GM10847 (cell line): ENCODE data around the gene APBA2.

Experiments used
- POLR2A ChIP-seq: IDR thresholded peaks from 2 replicates; pipeline ENCODE4 v1.6.1; 2011; ENCODE audit not compliant: insufficient read length; ENCODE audit errors: extremely low read depth

Gene APBA2

DNA sequence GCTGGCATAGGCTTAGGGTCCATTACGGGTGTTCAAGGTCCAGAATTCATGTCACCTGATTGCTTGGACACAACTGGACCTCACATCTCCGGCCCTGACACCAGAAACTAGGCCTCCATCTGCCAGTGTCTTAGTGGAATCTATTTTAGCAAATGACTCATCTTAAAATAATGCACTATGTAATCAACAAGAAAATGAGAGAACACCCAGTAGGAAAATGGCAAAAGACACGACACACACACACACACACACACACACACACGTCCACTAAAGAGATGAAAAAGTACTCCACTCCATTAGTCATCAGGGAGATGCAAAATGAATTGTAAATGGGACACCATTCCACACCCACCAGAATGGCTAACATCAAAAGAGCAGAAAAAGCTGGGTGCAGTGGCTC is 11.2 kb downstream of the APBA2 start:
- TF ChIP-seq POLR2A, result no peak

DNA sequence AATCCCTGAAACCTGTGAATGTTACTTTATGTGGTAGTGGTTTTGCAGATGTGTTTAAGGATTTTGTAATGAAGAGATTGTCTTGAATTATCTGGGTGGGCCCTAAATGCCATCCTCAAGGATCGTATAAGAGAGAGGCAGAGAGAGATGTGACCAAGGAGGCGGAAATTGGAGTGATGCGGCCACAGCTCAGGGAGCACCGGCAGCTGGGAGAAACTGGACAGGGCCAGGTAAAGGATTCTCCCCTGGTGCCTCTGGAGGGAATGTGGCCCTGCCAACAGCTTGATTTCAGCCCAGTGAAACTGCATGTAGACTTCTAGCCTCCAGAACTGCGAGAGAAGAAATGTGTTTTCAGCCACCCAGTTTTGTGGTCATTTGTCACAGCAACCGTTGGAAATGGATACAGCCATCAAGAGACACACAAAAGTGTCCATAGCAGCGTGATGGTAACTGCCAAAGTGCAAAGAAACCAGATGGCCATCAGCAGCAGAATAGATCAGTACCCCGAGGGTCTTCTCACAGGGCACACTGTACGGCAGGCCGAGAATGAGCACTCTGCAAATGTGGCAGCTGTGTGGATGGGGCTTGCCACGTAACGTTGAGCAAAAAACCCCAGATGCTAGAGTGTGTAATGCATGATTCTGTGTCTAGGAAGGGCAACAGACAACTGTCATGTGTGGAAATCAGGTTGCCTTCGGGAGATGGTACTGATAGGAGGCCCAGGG is 12.2 kb downstream of the APBA2 start:
- no peak for TF ChIP-seq POLR2A

DNA sequence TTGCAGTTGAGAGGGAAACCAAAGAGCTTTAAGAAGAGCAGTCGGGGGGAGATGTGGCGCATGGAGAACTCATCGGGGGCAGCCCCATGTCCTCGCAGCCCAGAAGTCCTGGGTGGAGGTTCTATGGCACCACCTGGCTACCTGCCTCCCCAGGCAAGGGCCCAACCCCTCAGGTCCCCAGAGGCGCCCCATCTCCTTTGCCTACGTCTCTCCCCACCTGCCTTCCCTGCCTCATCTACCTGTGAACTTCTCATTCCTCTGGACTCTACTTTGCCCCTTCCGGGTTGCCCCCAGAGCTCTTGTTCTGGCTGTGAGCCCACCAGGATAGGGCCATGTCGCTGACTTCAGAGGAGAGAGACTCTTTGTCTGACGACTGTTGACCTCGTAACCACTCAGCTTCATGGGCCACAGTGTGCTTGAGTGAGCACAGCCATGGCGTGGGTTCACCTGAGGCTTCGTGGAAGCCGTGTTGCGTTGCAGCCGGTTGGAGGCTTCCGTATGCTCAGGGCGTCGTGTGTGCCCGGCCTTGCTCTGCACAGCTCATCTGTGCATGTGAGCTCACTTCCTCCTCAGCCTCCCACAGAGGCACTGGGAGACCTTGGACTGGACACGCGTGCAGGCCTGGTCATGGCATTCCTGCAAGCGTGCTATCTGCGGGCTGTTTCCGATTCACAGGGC is 13.4 kb downstream of the APBA2 start:
- no peak for TF ChIP-seq POLR2A

DNA sequence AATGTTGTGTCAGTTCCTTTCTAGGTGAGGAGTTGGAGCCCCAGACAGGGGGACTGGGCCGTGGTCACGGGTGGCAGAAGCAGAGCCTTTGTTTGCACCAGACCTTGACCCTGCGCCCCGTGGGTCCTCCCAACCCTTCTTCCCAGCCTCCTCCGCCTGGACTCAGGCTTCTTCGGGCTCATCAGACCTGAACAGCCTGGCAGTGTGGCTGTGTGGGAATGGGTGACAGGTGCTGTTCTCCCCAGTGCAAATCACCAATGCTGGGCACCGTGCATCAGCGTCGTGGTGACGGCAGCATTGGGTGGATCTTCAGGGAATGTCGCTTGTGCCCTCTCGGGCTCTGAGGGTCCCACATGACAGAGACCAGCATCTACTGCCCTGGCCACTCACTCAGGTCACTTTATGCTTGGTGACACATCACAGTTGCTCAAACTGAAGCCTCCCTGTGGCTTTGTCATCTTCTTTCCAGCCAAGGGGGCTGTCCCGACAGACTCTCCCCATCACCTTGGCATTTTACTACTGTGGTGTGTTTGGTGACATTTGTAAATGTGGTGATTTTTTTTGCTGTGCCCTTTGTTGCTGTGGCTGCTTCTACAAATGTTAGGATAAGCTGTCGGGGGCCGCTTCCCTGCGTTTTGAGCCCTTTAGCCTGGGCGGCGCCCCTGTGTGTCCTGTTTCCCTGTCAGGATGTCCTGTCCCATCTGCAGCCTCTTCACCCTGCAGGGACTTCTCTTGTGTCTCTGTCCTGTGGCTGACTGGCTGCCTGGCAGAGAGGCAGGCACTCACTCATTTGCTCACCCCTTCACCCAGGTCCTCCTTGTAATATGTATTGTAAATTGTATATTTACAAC is 14.5 kb downstream of the APBA2 start:
- no peak for TF ChIP-seq POLR2A

DNA sequence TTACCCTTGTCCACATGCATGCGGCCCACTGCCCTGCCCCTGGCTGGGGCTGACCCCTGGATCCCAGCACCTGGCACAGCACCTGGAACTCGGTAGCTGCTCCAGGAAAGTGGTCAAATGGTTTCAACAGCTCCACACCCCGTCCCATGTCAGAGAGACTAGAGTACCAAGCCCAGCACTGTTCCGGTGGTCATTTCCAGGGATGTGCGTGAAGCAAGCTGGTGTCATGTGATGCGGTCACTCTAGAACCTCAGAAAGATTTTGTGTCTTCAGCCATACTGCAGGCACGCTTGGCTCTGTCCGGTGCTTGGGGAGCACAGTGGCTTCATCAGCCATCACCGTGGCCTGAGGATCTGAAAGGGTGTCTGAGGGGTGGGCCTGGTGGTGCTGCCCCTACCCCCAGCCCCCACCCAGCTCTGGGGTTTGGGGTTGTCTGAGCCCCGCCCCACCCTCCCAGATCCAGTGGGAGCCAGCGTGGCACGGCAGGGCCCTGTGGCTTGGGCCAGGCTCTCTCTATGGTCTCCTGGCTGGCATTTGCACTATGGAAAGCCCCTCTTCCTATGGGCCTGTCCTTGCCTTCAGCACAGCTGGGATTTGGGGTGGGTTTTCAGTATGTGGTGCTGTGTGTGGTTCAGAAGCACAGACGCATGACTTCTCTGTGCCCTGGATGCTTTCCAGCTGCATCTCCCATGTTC is 15.3 kb downstream of the APBA2 start:
- no peak for TF ChIP-seq POLR2A

DNA sequence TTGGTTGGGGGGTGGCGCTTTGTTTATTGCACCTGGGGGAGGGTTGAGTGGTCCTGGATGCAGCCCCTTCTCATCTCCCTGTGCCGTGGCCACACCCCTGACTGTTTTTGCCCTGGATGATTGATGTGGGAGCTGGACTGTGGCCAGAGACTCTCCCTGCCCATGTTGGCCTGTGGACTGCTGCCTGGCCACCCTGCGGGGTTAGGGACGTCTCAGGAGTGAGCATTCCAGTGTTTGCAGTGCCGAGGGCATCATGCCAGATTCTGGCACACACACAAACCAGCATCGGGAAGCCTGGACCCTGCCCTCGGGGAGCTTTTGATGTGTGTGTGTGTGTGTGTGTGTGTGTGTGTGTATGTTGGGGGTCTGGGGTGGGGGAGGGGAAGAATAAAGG is 15.8 kb downstream of the APBA2 start:
- TF ChIP-seq POLR2A, result no peak

DNA sequence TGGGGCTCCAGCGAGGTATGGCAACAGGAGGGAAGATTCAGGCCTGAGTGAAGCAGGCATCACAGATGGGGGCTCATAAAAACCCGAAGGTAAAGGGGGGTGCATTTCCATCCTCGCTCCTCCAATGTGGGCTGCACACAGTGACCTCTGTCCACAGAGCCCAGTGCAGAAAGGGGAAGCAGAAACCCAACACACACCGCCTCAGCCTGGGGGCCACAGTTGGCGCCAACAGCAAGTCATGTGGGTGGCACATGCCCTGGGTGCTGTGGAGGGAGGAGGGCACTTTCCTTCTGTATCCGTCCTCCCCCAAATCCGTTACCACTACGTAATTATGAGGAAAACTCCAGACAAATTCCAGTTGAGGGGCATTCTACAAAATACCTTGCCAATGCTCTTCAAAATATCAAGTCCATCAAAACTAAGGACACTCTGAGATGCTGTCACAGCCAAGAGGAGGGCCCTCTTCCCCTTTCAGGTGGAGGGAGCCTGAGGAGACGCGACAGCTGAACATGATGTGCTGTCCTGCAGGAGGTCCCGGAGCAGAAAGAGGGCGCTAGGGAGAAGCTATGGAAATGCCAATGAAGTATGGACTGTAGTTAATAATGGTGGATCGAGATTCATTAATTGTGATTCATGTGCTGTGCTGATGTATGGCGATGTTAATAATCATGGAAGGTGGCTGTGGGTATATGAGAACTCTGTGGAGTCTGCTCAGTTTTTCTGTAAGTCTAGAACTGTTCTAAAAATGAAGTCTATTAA is 16.4 kb downstream of the APBA2 start:
- no peak for TF ChIP-seq POLR2A

DNA sequence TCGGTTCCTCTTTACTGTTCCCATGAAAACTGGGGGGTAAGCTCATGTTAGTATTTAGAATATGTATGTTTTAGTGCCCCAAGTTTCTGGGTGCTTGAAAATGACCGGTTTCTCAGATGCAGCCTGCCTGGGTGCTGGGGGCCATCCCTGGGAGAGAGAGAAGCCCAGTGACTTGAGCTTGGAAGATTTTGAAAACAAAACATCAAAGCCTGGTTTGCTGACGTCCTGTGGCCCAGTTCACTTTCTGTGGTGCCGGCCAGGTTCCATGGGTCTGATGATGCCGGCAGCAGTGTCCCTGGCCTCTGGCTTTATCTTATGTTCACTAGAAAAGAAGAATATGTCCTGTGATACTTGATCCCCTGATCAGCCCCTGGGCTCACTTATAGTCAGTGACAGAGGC is 17.1 kb downstream of the APBA2 start:
- no peak for TF ChIP-seq POLR2A

DNA sequence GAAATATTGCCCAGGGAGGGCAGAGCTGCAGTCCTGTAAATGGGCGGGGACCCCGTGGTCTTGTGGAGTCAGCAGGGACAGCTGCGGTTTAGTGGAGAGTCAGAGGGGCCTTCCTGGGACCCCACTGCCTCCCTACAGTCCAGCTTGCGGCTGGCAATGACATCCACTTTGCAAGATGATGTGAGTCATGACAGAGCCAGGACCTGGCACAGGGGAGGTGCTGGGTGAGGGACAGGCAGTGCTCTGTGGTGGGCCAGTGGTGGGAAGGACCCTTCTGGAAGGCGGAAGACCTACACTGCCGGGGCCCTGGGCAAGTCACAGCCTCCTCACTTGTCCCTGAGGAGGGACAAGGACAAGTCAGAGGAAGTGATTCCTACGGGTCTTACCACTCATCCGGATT is 17.8 kb downstream of the APBA2 start:
- TF ChIP-seq POLR2A, result no peak

DNA sequence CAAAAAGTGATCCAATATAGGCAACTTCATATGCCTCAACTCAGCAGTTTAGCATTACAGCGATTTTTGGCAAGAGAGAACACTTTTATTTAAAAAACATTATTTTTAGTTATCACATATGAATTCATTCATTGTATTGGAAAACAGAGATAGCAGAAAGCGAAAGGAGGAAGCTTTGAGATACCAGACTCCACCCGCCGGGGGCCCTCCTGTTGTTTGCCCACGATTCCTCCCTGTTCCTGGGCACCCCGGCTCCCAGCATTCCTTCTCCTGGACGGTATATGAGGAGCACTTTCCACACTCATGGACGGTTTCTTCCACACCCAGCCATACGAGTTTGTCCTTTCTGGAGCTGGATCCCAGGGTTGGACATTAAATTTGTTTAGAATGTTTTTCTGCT is 18.2 kb downstream of the APBA2 start:
- no peak for TF ChIP-seq POLR2A

DNA sequence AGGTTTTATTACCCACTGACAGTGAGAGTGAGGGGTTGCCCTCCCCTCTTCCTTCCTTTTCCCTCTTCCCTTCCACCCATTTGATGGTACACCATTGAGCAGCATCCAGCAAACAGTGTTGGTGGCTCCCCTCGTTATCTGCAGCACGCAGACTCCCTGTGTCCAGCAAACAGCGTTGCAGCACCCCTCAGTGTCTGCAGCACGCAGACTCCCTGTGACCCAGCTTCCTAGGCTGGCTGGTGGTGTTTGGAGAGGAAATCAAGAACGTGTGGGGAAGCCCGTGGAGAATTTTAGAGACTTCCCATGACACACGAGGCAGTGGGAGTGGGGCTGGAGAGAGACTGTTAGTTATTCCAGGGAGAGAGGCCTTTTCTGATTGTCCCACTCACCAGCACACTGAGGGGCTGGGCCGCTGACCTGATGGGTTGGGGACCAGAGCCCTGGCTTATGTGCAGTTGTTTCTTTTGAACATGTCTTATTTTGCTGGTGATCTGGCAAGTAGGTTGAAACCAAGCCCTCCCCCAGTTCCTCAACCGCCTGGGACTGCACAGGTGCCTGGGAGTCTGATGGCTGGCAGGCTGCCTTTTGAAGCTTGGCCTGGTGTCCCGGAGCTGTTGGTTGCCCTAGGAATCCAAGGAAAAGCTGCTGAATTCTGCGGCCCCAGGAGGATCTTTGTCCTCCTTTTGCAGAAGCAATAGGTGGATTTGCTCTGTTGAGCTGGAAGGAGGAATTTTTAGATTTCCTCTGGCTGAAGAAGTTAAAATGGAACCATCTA is 19.0 kb downstream of the APBA2 start:
- no peak for TF ChIP-seq POLR2A

DNA sequence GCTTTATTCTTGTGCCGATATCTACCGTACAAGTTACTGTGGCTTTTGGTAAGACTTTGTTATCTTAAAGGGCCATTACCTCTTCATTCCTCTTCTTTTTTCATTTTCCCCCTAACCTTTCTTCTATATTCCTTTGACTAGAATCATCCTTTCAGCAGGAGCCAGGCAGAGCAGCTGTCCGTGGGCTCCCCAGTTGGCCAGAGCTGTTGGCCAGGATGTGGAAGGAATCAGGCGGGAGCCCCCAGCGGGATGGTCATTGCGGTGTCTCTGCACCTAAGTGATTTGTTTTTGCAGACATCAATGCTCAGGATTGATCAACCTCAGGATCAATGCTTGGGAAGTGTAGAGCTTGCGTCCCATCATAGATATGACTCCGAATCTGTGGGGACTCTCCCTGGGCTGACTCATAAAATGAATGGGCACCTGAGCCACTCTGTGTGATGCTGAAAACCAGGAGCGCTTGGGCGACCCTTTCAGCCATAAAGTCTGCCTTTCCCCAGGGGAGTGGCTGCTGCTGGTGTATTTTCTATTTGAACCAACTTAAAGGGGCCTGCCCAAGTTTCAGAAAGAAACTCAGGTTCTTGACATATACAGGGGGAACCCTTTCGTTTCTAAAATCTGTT is 21.7 kb downstream of the APBA2 start:
- no peak for TF ChIP-seq POLR2A

DNA sequence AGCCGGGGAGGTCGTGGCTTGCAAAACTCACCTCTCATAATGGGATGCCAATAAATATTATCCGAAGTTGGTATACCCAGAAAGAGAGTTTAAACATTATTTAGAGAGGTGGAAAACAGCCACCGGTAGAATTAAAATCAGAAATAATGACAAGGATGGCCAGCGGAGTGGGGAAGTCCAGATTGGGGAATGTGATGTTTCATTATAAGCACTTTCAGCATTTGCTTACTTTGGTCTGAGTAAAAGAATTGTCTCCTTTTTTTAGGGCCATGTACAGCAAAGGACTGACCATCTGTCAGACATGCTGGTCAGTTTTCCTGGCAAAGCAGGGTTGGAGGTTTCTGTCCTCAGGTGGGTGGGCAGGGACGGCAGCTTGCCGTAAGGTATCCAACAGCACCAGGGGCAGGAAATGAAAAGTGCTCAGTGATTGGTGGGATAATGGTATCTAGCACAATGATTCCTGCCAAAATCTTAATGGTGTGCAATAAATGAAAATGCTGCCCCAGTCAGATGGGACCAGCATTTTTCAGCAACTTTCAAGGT is 24.3 kb downstream of the APBA2 start:
- TF ChIP-seq POLR2A, result no peak
